HCT116 (cell line): ENCODE results near the gene ZNF284.

Experiments used
- CTCF ChIP-seq, 3 experiments: fragments of 200-600 bp in 1 of 3; sonication (generic) in 1 of 3; IDR thresholded peaks in 2 of 3; conservative IDR thresholded peaks in 1 of 3; 2 replicates each; pipeline ENCODE4 v1.5.1; 2012 to 2017; ENCODE audit warnings: low read depth in 2 of 3, low read length in 2 of 3, antibody characterized with exemption in 1 of 3, borderline replicate concordance in 1 of 3, control low read depth in 1 of 3, mild to moderate bottlenecking in 1 of 3, mixed read lengths in 1 of 3, mixed run types in 1 of 3, moderate library complexity in 1 of 3; ENCODE audit not compliant: insufficient read depth in 1 of 3
- ELF1 ChIP-seq: IDR thresholded peaks from 2 replicates; pipeline ENCODE4 v1.6.1; 2012; ENCODE audit warnings: low read depth, borderline replicate concordance
- EZH2 ChIP-seq: fragments of 200-600 bp; sonication (generic); IDR thresholded peaks from 2 replicates; pipeline ENCODE4 v1.6.1; 2017; ENCODE audit warnings: antibody characterized with exemption, mixed run types
- EZH2phosphoT487 ChIP-seq: fragments of 200-600 bp; IDR thresholded peaks from 2 replicates; pipeline ENCODE4 v1.6.1; 2018; ENCODE audit warnings: antibody characterized with exemption, borderline replicate concordance
- POLR2A ChIP-seq: IDR thresholded peaks from 2 replicates; pipeline ENCODE4 v1.7.0; 2011; ENCODE audit warnings: borderline replicate concordance; ENCODE audit not compliant: insufficient read depth, insufficient read length; ENCODE audit errors: extremely low read depth
- POLR2AphosphoS5 ChIP-seq: IDR thresholded peaks from 2 replicates; pipeline ENCODE4 v1.6.1; 2011; ENCODE audit warnings: mild to moderate bottlenecking, low read depth, low read length, moderate library complexity
- RAD21 ChIP-seq: IDR thresholded peaks from 2 replicates; pipeline ENCODE4 v1.6.1; 2012; ENCODE audit warnings: low read depth, mild to moderate bottlenecking
- TF ChIP-seq, protein P1 (sequence below): IDR thresholded peaks from 2 replicates; pipeline ENCODE4 v1.6.1; 2012; ENCODE audit warnings: low read depth
- TF ChIP-seq, protein P2 (sequence below): IDR thresholded peaks from 2 replicates; pipeline ENCODE4 v1.6.1; 2011; ENCODE audit warnings: mild to moderate bottlenecking, low read length, moderate library complexity; ENCODE audit not compliant: insufficient replicate concordance; ENCODE audit errors: extremely low read depth

GRCh38 chr19:44072543-44073401, 813 bp downstream of the ZNF284 start:
- no peak for TF ChIP-seq POLR2AphosphoS5
- TF ChIP-seq CTCF (IDR thresholded peaks at IDR 0.05 in 2 of 3, conservative IDR thresholded peaks at IDR 0.05 in 1 of 3; ENCODE audit: borderline replicate concordance in 1 of 3, insufficient read depth in 1 of 3, low read depth in 2 of 3, low read length in 2 of 3): no peak
- TF ChIP-seq POLR2A: no peak
- TF ChIP-seq EZH2: no peak
- TF ChIP-seq, protein P1, sequence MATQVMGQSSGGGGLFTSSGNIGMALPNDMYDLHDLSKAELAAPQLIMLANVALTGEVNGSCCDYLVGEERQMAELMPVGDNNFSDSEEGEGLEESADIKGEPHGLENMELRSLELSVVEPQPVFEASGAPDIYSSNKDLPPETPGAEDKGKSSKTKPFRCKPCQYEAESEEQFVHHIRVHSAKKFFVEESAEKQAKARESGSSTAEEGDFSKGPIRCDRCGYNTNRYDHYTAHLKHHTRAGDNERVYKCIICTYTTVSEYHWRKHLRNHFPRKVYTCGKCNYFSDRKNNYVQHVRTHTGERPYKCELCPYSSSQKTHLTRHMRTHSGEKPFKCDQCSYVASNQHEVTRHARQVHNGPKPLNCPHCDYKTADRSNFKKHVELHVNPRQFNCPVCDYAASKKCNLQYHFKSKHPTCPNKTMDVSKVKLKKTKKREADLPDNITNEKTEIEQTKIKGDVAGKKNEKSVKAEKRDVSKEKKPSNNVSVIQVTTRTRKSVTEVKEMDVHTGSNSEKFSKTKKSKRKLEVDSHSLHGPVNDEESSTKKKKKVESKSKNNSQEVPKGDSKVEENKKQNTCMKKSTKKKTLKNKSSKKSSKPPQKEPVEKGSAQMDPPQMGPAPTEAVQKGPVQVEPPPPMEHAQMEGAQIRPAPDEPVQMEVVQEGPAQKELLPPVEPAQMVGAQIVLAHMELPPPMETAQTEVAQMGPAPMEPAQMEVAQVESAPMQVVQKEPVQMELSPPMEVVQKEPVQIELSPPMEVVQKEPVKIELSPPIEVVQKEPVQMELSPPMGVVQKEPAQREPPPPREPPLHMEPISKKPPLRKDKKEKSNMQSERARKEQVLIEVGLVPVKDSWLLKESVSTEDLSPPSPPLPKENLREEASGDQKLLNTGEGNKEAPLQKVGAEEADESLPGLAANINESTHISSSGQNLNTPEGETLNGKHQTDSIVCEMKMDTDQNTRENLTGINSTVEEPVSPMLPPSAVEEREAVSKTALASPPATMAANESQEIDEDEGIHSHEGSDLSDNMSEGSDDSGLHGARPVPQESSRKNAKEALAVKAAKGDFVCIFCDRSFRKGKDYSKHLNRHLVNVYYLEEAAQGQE: no peak
- TF ChIP-seq, protein P2, sequence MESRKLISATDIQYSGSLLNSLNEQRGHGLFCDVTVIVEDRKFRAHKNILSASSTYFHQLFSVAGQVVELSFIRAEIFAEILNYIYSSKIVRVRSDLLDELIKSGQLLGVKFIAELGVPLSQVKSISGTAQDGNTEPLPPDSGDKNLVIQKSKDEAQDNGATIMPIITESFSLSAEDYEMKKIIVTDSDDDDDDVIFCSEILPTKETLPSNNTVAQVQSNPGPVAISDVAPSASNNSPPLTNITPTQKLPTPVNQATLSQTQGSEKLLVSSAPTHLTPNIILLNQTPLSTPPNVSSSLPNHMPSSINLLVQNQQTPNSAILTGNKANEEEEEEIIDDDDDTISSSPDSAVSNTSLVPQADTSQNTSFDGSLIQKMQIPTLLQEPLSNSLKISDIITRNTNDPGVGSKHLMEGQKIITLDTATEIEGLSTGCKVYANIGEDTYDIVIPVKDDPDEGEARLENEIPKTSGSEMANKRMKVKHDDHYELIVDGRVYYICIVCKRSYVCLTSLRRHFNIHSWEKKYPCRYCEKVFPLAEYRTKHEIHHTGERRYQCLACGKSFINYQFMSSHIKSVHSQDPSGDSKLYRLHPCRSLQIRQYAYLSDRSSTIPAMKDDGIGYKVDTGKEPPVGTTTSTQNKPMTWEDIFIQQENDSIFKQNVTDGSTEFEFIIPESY: no peak
- no peak for TF ChIP-seq EZH2phosphoT487
- no peak for TF ChIP-seq RAD21
- TF ChIP-seq ELF1: no peak
